Measurements from ENCODE around the gene TBC1D17. TPM values are rescaled to one million over a fixed set of nuclear protein-coding genes. Genes with fewer than 3 reads are reported as not detected.

Gene TBC1D17
- polyA plus RNA-seq, 3 donors, result 3.1 to 48.2 (median 4.5) TPM

DNA sequence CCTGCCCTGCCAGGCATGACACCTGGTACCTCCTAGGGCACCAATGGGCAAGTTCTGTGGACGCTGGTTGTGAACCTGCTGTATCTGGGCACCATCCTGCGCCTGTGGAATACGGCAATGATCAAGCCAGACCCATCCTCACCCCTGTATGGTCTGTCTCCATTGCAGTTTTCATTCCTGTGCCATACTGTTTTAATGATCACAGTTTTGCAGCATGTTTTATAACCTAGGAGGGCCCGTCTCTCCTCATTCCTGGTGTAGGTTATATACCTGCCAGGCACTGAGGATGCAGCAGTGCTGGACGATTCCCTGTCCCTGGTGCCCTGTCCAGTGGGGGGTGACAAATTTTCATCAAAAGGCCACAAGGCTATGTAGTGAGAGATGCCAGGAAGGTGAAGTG lies 5.6 kb downstream of the TBC1D17 start:
- H3K9ac ChIP-seq (ENCODE audit: insufficient read depth, low read length, poor library complexity, severe bottlenecking), result no peak overlapping the region
- no peak overlapping the region for H3K27ac ChIP-seq (ENCODE audit: low read depth in 1 of 2, low read length in 2 of 2)
- H3K79me2 ChIP-seq (ENCODE audit: insufficient read depth, low read length), result peaks cover 8% of the 10 kb centered on the region
- peaks cover 44% of the 10 kb centered on the region for H4K20me1 ChIP-seq (ENCODE audit: insufficient read depth, low read length)
- intact Hi-C loops (cut with micrococcal nuclease), result no loop called here
- 97% methylated on average over 5 of the region's 5 CpGs for WGBS (ENCODE audit: insufficient coverage)
- no peaks in the 10 kb centered on the region for H3K9me3 ChIP-seq (replicated peaks in 1 of 2; ENCODE audit: control insufficient read depth in 1 of 2, insufficient read depth in 1 of 2, low read length in 2 of 2)
- Mint-ChIP-seq H3K4me1 (peaks cover 13% of the 10 kb centered on the region), H3K36me3 (peaks cover 70 to 71% of the 10 kb centered on the region in 2 donors), H3K27me3 (ENCODE audit: low read depth in 3 of 3) (peaks cover 0 to 5% (median 2%) of the 10 kb centered on the region in 3 donors), H3K4me3 (no peak overlapping the region), H3K9me3 (peaks cover 0 to 4% (median 0%) of the 10 kb centered on the region in 7 donors), H3K27ac (no peak overlapping the region)
- peaks cover 51 to 58% of the 10 kb centered on the region in 2 donors for H3K36me3 ChIP-seq (replicated peaks in 1 of 2; ENCODE audit: control insufficient read depth in 1 of 2, insufficient read depth in 2 of 2, low read length in 2 of 2)
- H2AFZ ChIP-seq (ENCODE audit: insufficient read depth, low read depth, low read length, poor library complexity, severe bottlenecking), result no peak overlapping the region
- no peak for DNase-seq
- H3K4me1 ChIP-seq (ENCODE audit: control insufficient read depth in 1 of 2, insufficient read depth in 2 of 2, low read length in 2 of 2), result peaks cover 13 to 15% of the 10 kb centered on the region in 2 donors
- no peak overlapping the region for H3K4me3 ChIP-seq (replicated peaks in 1 of 3; ENCODE audit: low read depth in 2 of 3, low read length in 3 of 3)
- H3K27me3 ChIP-seq (ENCODE audit: control insufficient read depth in 2 of 2, insufficient read depth in 2 of 2, low read length in 2 of 2), result no peaks in the 10 kb centered on the region
- TF ChIP-seq, protein P1, sequence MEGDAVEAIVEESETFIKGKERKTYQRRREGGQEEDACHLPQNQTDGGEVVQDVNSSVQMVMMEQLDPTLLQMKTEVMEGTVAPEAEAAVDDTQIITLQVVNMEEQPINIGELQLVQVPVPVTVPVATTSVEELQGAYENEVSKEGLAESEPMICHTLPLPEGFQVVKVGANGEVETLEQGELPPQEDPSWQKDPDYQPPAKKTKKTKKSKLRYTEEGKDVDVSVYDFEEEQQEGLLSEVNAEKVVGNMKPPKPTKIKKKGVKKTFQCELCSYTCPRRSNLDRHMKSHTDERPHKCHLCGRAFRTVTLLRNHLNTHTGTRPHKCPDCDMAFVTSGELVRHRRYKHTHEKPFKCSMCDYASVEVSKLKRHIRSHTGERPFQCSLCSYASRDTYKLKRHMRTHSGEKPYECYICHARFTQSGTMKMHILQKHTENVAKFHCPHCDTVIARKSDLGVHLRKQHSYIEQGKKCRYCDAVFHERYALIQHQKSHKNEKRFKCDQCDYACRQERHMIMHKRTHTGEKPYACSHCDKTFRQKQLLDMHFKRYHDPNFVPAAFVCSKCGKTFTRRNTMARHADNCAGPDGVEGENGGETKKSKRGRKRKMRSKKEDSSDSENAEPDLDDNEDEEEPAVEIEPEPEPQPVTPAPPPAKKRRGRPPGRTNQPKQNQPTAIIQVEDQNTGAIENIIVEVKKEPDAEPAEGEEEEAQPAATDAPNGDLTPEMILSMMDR (IDR thresholded peaks at IDR 0.05), result no peak
- H3K4me2 ChIP-seq (replicated peaks; ENCODE audit: extremely low read depth, low read length, poor library complexity, severe bottlenecking), result no peak overlapping the region

GRCh38 chr19:49884109-49884508 lies 6.6 kb downstream of the TBC1D17 start:
- no peaks in the 10 kb centered on the region for H3K27me3 ChIP-seq (ENCODE audit: control insufficient read depth in 2 of 2, insufficient read depth in 2 of 2, low read length in 2 of 2)
- H3K4me2 ChIP-seq (replicated peaks; ENCODE audit: extremely low read depth, low read length, poor library complexity, severe bottlenecking), result no peak overlapping the region
- H3K9me3 Mint-ChIP-seq, result peaks cover 0 to 4% (median 0%) of the 10 kb centered on the region in 7 donors
- H3K27me3 Mint-ChIP-seq (ENCODE audit: low read depth in 3 of 3), result peaks cover 2 to 6% (median 3%) of the 10 kb centered on the region in 3 donors
- DNase-seq, result no peak
- no peak overlapping the region for H3K27ac ChIP-seq (ENCODE audit: low read depth in 1 of 2, low read length in 2 of 2)
- H3K79me2 ChIP-seq (ENCODE audit: insufficient read depth, low read length), result peaks cover 3% of the 10 kb centered on the region
- no peak overlapping the region for H3K4me3 ChIP-seq (replicated peaks in 1 of 3; ENCODE audit: low read depth in 2 of 3, low read length in 3 of 3)
- H3K4me3 Mint-ChIP-seq, result no peak overlapping the region
- H3K9me3 ChIP-seq (replicated peaks in 1 of 2; ENCODE audit: control insufficient read depth in 1 of 2, insufficient read depth in 1 of 2, low read length in 2 of 2), result no peaks in the 10 kb centered on the region
- 96% methylated on average over 16 of the region's 18 CpGs for WGBS (ENCODE audit: insufficient coverage)
- H3K27ac Mint-ChIP-seq, result no peak overlapping the region
- peaks cover 70 to 74% of the 10 kb centered on the region in 2 donors for H3K36me3 Mint-ChIP-seq
- H2AFZ ChIP-seq (ENCODE audit: insufficient read depth, low read depth, low read length, poor library complexity, severe bottlenecking), result no peak overlapping the region
- intact Hi-C loops (cut with micrococcal nuclease), result no loop called here
- TF ChIP-seq, protein P1 (IDR thresholded peaks at IDR 0.05), result no peak
- H4K20me1 ChIP-seq (ENCODE audit: insufficient read depth, low read length), result peaks cover 45% of the 10 kb centered on the region
- no peak overlapping the region for H3K9ac ChIP-seq (ENCODE audit: insufficient read depth, low read length, poor library complexity, severe bottlenecking)
- peaks cover 2 to 5% of the 10 kb centered on the region in 2 donors for H3K4me1 ChIP-seq (ENCODE audit: control insufficient read depth in 1 of 2, insufficient read depth in 2 of 2, low read length in 2 of 2)
- peaks cover 51 to 55% of the 10 kb centered on the region in 2 donors for H3K36me3 ChIP-seq (replicated peaks in 1 of 2; ENCODE audit: control insufficient read depth in 1 of 2, insufficient read depth in 2 of 2, low read length in 2 of 2)
- peaks cover 3% of the 10 kb centered on the region for H3K4me1 Mint-ChIP-seq
